ENCODE measurements around the gene HERPUD1. TPM values are rescaled to one million over a fixed set of nuclear protein-coding genes. Genes with fewer than 3 reads are reported as not detected.

HERPUD1 gene
- total RNA-seq, 1 experiment from 2014 or later: 45.2 TPM

DNA sequence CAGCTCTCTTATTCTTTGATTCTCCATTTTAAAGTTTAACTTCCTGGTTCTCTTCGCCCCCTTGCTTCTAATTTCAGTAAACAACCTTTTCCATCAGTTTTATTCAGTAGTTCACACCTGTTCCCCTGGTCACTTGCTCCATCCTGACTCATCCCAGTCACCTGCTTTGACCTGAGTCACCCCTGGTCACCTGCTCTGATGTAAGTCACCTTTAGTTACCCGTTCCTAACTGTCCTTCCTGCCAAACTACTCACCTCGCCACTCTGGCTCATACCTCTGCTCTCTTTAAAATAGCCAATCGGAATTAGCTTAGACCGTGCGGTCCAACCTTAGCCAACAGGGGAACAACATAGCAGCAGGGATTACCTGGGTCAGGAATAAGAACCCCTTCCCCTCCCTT, 52.7 kb downstream of the HERPUD1 start:
- H3K27me3 ChIP-seq (ENCODE audit: control insufficient read depth, insufficient read depth, low read length): no peaks in the 10 kb centered on the region
- no peak overlapping the region for H3K4me3 ChIP-seq (ENCODE audit: low read depth in 2 of 2, low read length in 2 of 2)
- H3K27ac ChIP-seq (ENCODE audit: low read length): no peak overlapping the region
- TF ChIP-seq TCF7L2 (IDR thresholded peaks at IDR 0.05; ENCODE audit: low read depth, low read length): no peak
- in situ Hi-C loops (cut with HindIII; ENCODE audit: low pct_unique_long_range_greater_than_20kb, low sequenced_read_pairs): no loop called here
- intact Hi-C loops (cut with micrococcal nuclease; ENCODE audit: unreplicated experiment): no loop called here
- CTCF ChIA-PET: no interaction called here
- no peaks in the 10 kb centered on the region for H3K36me3 ChIP-seq (ENCODE audit: control insufficient read depth, insufficient read depth, low read length)
- no TSS peak for BruUV-seq (replicated peaks)
- no peak for ATAC-seq
- H3K4me1 ChIP-seq (ENCODE audit: control insufficient read depth, insufficient read depth, low read length): no peaks in the 10 kb centered on the region
- DNase-seq (ENCODE audit: low read depth, low spot score): no peak
- POLR2A ChIA-PET: no interaction called here
- H3K9me3 ChIP-seq (ENCODE audit: control insufficient read depth, insufficient read depth, low read depth, low read length): no peaks in the 10 kb centered on the region

DNA sequence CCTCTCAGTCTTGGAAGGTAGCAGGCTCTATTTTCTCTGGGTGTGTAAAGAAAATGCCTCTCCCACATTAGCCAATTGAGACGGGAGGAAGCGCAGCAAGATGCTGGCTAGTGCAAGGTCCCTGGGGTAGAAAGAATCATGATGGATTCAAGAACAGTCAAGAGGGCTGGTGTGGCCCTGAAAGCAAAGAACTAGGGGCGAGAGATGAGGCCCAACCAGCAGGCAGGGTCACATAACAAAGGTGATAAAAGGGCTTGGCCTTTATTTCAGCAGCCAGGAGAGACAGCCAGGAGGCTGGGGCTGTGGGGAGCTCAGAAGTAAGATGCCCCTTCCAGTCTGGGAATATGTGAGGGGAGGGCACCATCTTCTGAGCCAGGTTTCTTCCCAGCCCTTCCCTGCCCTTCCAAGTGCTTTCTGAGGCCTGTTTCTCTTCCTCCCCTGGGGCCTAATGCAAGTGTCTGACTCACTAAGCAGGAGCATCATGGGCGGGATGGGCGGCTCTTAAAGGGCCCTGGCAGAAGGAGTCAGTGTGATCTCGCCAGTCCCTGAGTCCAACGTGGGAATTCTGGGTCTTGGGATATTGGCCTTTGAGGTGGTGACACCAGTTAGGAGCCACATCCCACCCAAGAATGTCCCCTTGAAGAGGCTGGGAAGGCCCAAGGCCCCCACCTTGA, 53.5 kb downstream of the HERPUD1 start:
- ATAC-seq: no peak
- DNase-seq (ENCODE audit: low read depth, low spot score): no peak
- in situ Hi-C loops (cut with HindIII; ENCODE audit: low pct_unique_long_range_greater_than_20kb, low sequenced_read_pairs) (no loop called here), intact Hi-C loops (cut with micrococcal nuclease; ENCODE audit: unreplicated experiment) (no loop called here)
- no peaks in the 10 kb centered on the region for H3K9me3 ChIP-seq (ENCODE audit: control insufficient read depth, insufficient read depth, low read depth, low read length)
- H3K27ac ChIP-seq (ENCODE audit: low read length): no peak overlapping the region
- H3K4me1 ChIP-seq (ENCODE audit: control insufficient read depth, insufficient read depth, low read length): peaks cover 3% of the 10 kb centered on the region; the same call in 1 of the 2 replicates
- H3K36me3 ChIP-seq (ENCODE audit: control insufficient read depth, insufficient read depth, low read length): no peaks in the 10 kb centered on the region
- POLR2A ChIA-PET: no interaction called here
- CTCF ChIA-PET: no interaction called here
- TF ChIP-seq POLR2AphosphoS5 (IDR thresholded peaks at IDR 0.05; ENCODE audit: low read depth, low read length) (no peak), SIN3A (IDR thresholded peaks at IDR 0.05; ENCODE audit: borderline replicate concordance, insufficient read depth, low read depth, low read length) (no peak), TCF7L2 (IDR thresholded peaks at IDR 0.05; ENCODE audit: low read depth, low read length) (no peak)
- TF ChIP-seq, protein P1, sequence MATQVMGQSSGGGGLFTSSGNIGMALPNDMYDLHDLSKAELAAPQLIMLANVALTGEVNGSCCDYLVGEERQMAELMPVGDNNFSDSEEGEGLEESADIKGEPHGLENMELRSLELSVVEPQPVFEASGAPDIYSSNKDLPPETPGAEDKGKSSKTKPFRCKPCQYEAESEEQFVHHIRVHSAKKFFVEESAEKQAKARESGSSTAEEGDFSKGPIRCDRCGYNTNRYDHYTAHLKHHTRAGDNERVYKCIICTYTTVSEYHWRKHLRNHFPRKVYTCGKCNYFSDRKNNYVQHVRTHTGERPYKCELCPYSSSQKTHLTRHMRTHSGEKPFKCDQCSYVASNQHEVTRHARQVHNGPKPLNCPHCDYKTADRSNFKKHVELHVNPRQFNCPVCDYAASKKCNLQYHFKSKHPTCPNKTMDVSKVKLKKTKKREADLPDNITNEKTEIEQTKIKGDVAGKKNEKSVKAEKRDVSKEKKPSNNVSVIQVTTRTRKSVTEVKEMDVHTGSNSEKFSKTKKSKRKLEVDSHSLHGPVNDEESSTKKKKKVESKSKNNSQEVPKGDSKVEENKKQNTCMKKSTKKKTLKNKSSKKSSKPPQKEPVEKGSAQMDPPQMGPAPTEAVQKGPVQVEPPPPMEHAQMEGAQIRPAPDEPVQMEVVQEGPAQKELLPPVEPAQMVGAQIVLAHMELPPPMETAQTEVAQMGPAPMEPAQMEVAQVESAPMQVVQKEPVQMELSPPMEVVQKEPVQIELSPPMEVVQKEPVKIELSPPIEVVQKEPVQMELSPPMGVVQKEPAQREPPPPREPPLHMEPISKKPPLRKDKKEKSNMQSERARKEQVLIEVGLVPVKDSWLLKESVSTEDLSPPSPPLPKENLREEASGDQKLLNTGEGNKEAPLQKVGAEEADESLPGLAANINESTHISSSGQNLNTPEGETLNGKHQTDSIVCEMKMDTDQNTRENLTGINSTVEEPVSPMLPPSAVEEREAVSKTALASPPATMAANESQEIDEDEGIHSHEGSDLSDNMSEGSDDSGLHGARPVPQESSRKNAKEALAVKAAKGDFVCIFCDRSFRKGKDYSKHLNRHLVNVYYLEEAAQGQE (IDR thresholded peaks at IDR 0.05; ENCODE audit: insufficient read depth in 1 of 2, low read depth in 2 of 2, low read length in 1 of 2): no peak
- TF ChIP-seq, protein P2, sequence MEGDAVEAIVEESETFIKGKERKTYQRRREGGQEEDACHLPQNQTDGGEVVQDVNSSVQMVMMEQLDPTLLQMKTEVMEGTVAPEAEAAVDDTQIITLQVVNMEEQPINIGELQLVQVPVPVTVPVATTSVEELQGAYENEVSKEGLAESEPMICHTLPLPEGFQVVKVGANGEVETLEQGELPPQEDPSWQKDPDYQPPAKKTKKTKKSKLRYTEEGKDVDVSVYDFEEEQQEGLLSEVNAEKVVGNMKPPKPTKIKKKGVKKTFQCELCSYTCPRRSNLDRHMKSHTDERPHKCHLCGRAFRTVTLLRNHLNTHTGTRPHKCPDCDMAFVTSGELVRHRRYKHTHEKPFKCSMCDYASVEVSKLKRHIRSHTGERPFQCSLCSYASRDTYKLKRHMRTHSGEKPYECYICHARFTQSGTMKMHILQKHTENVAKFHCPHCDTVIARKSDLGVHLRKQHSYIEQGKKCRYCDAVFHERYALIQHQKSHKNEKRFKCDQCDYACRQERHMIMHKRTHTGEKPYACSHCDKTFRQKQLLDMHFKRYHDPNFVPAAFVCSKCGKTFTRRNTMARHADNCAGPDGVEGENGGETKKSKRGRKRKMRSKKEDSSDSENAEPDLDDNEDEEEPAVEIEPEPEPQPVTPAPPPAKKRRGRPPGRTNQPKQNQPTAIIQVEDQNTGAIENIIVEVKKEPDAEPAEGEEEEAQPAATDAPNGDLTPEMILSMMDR (IDR thresholded peaks at IDR 0.05): no peak
- H3K27me3 ChIP-seq (ENCODE audit: control insufficient read depth, insufficient read depth, low read length): no peaks in the 10 kb centered on the region
- no TSS peak for BruUV-seq (replicated peaks)
- no peak overlapping the region for H3K4me3 ChIP-seq (ENCODE audit: low read depth in 2 of 2, low read length in 2 of 2)

DNA sequence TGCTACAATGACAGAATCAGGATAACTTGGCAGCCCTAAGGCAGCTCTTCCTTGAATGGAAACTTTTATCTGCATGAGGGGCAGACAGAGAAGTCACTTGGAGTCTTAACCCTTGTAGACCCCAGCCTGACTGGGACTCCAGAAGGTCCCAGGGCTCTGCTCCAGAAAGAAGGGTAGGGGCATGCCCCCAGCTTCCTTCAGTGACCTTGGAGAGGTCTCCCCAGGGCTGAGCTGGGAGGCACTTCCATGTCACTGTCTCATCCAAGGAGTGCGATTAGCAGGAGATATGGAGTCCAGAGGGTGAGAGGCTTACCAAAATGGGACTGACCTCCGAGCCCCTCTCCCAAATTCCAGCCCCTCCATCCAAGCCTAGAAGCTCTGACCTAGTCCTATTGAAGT, 54.0 kb downstream of the HERPUD1 start:
- ATAC-seq (no peak), DNase-seq (ENCODE audit: low read depth, low spot score) (no peak)
- H3K4me1 ChIP-seq (ENCODE audit: control insufficient read depth, insufficient read depth, low read length): peaks cover 3% of the 10 kb centered on the region; the same call in 1 of the 2 replicates
- TF ChIP-seq, protein P1 (IDR thresholded peaks at IDR 0.05; ENCODE audit: insufficient read depth in 1 of 2, low read depth in 2 of 2, low read length in 1 of 2): no peak
- TF ChIP-seq POLR2AphosphoS5 (IDR thresholded peaks at IDR 0.05; ENCODE audit: low read depth, low read length): no peak
- no peak for TF ChIP-seq SIN3A (IDR thresholded peaks at IDR 0.05; ENCODE audit: borderline replicate concordance, insufficient read depth, low read depth, low read length)
- TF ChIP-seq TCF7L2 (IDR thresholded peaks at IDR 0.05; ENCODE audit: low read depth, low read length): no peak
- TF ChIP-seq, protein P2 (IDR thresholded peaks at IDR 0.05): no peak
- no TSS peak for BruUV-seq (replicated peaks)
- no peaks in the 10 kb centered on the region for H3K27me3 ChIP-seq (ENCODE audit: control insufficient read depth, insufficient read depth, low read length)
- intact Hi-C loops (cut with micrococcal nuclease; ENCODE audit: unreplicated experiment) (no loop called here), in situ Hi-C loops (cut with HindIII; ENCODE audit: low pct_unique_long_range_greater_than_20kb, low sequenced_read_pairs) (no loop called here)
- H3K9me3 ChIP-seq (ENCODE audit: control insufficient read depth, insufficient read depth, low read depth, low read length): no peaks in the 10 kb centered on the region
- CTCF ChIA-PET: no interaction called here
- H3K36me3 ChIP-seq (ENCODE audit: control insufficient read depth, insufficient read depth, low read length): no peaks in the 10 kb centered on the region
- POLR2A ChIA-PET: interaction anchor here (0.5 kb wide), 1 partner anchor 660 kb away, joined by 6 read pairs; no protein-coding TSS in a partner anchor
- no peak overlapping the region for H3K27ac ChIP-seq (ENCODE audit: low read length)
- no peak overlapping the region for H3K4me3 ChIP-seq (ENCODE audit: low read depth in 2 of 2, low read length in 2 of 2)
